K562 (cell line): ENCODE data around the gene SLC7A5. TPM values are rescaled to one million over a fixed set of nuclear protein-coding genes. Genes with fewer than 3 reads are reported as not detected.
A peak's percentile ranks its signal among the peaks of the same experiment; 100 is the strongest.
"Not testable (repeated sequence)": the region's sequence is repeated elsewhere in the genome, so short reads cannot be mapped to it uniquely, and the experiment has no call there.

Source experiments
- ATAC-seq: fragments of 200-7000 bp; cut with Tn5 transposase; 3 replicates; pipeline ENCODE4 v1.9.1; 2020; ENCODE audit warnings: moderate library complexity
- BruUV-seq: library from RNA; stranded (reverse); fragments of 400-500 nt; replicated peaks from 2 replicates; lab custom pipeline; 2021; lab: Mats Ljungman, UMichigan
- CTCF ChIA-PET: fragments of 300-600 bp; formaldehyde crosslinking; extraction: SDS; loops from one replicate; lab custom pipeline; 2021; ENCODE audit warnings: low intra/inter-chr PET ratio; lab: Yijun Ruan, JAX
- POLR2A ChIA-PET: fragments of 300-600, 350-650 bp; sonication (Branson Sonifier 250); formaldehyde crosslinking; extraction: SDS; loops from one replicate; lab custom pipeline; 2021; ENCODE audit warnings: antibody characterized with exemption, inconsistent platforms; lab: Yijun Ruan, JAX
- DNase-seq, 4 experiments: peaks; one replicate each; pipeline versions ENCODE4 v3.0.0 to v3.0.0-alpha.2; 2011 to 2018; ENCODE audit warnings: low spot score in 3 of 4, mixed read lengths in 3 of 4; ENCODE audit errors: extremely low read depth in 1 of 4
- FAIRE-seq: peaks from 2 replicates; lab custom pipeline; 2011; peaks lifted over from hg19 to GRCh38; lab: Jason Lieb, UNC
- H2AFZ ChIP-seq: 2 replicates; pipeline ENCODE4 v1.6.0; 2011; ENCODE audit warnings: low read depth, low read length, control low read depth, inconsistent platforms
- H3K27ac ChIP-seq: fragments of 200-600 bp; 3 replicates; pipeline ENCODE4 v1.8.0; 2011; ENCODE audit warnings: low read depth, mild to moderate bottlenecking, control low read depth, inconsistent platforms, low read length, moderate library complexity, mixed read lengths; ENCODE audit errors: extremely low read depth
- H3K27me3 ChIP-seq, 2 experiments: fragments of 300-600 bp in 1 of 2; 2 replicates in 1 of 2; 3 replicates in 1 of 2; pipeline versions ENCODE4 v1.6.0 to v1.8.0; 2011; ENCODE audit warnings: inconsistent platforms in 2 of 2, low read length in 2 of 2, mild to moderate bottlenecking in 1 of 2, mixed read lengths in 1 of 2, moderate library complexity in 1 of 2; ENCODE audit not compliant: control insufficient read depth in 2 of 2, insufficient read depth in 2 of 2
- H3K36me3 ChIP-seq: fragments of 300-600 bp; 3 replicates; pipeline ENCODE4 v1.8.0; 2011; ENCODE audit warnings: mild to moderate bottlenecking, low read length, inconsistent platforms; ENCODE audit not compliant: control insufficient read depth, insufficient read depth
- H3K4me1 ChIP-seq, 2 experiments: fragments of 200-600 bp in 1 of 2; replicated peaks in 1 of 2; 2 replicates in 1 of 2; 3 replicates in 1 of 2; pipeline versions ENCODE4 v1.5.1 to v1.8.0; 2011; ENCODE audit warnings: inconsistent platforms in 2 of 2, low read length in 2 of 2, mild to moderate bottlenecking in 1 of 2, mixed read lengths in 1 of 2, moderate library complexity in 1 of 2; ENCODE audit not compliant: control insufficient read depth in 2 of 2, insufficient read depth in 2 of 2
- H3K4me2 ChIP-seq: 2 replicates; pipeline ENCODE4 v1.6.1; 2011; ENCODE audit warnings: low read length, control low read depth, inconsistent platforms, mixed read lengths; ENCODE audit not compliant: insufficient read depth
- H3K4me3 ChIP-seq: fragments of 200-600 bp; sonication (generic), shearing (Covaris generic); 2 replicates; pipeline ENCODE4 v1.5.1; 2016; ENCODE audit warnings: control low read depth, inconsistent platforms
- H3K79me2 ChIP-seq: fragments of 200-600 bp; 3 replicates; pipeline ENCODE4 v1.8.0; 2011; ENCODE audit warnings: low read length, inconsistent platforms; ENCODE audit not compliant: control insufficient read depth, insufficient read depth
- H3K9ac ChIP-seq, 2 experiments: 2 replicates each; pipeline versions ENCODE4 v1.6.0 to v1.6.1; 2011; ENCODE audit warnings: low read depth in 2 of 2, low read length in 2 of 2, control low read depth in 1 of 2, inconsistent platforms in 1 of 2, mild to moderate bottlenecking in 1 of 2, mixed read lengths in 1 of 2; ENCODE audit not compliant: insufficient read depth in 1 of 2
- H3K9me1 ChIP-seq: one replicate; pipeline ENCODE4 v1.6.0; 2011; ENCODE audit warnings: inconsistent platforms, mild to moderate bottlenecking, low read length, moderate library complexity; ENCODE audit not compliant: control insufficient read depth, insufficient read depth
- H3K9me3 ChIP-seq: replicated peaks from 2 replicates; pipeline ENCODE4 v1.5.1; 2011; ENCODE audit warnings: low read depth, low read length, inconsistent platforms; ENCODE audit not compliant: control insufficient read depth, insufficient read depth
- H4K20me1 ChIP-seq: replicated peaks from 2 replicates; pipeline ENCODE4 v1.6.1; 2011; ENCODE audit warnings: low read length, inconsistent platforms, mixed read lengths; ENCODE audit not compliant: control insufficient read depth, insufficient read depth
- CBX3 ChIP-seq, 2 experiments: IDR thresholded peaks; 1 replicate in 1 of 2; 2 replicates in 1 of 2; pipeline ENCODE4 v1.6.1; 2012; ENCODE audit warnings: inconsistent platforms in 2 of 2, low read length in 2 of 2, borderline replicate concordance in 1 of 2, control low read depth in 1 of 2
- CBX5 ChIP-seq: IDR thresholded peaks from 2 replicates; pipeline ENCODE4 v1.6.1; 2014; ENCODE audit warnings: low read depth, borderline replicate concordance
- TRIM24 ChIP-seq, 2 experiments: fragments of 450-650 bp; IDR thresholded peaks; 2 replicates each; pipeline ENCODE4 v1.6.1; 2016
- TRIM28 ChIP-seq: fragments of 450-650 bp; IDR thresholded peaks from 2 replicates; pipeline ENCODE4 v1.6.1; 2017
- ZNF280A ChIP-seq: fragments of 450-650 bp; IDR thresholded peaks from 2 replicates; pipeline ENCODE4 v1.6.1; 2018; ENCODE audit warnings: mild to moderate bottlenecking, low read depth; ENCODE audit not compliant: partially characterized antibody
- ZNF561 ChIP-seq: fragments of 450-650 bp; formaldehyde crosslinking; conservative IDR thresholded peaks from 2 replicates; pipeline ENCODE4 v1.4.0; 2020; ENCODE audit warnings: mild to moderate bottlenecking, moderate library complexity
- WGBS: fragments of 100-300 bp; shearing (Covaris generic); methylation state at CpG from one replicate; pipeline ENCODE4 v1.1.6; 2016; ENCODE audit warnings: low coverage, mixed read lengths; ENCODE audit not compliant: insufficient coverage; ENCODE audit errors: missing lambda C conversion rate; 5-methylcytosine and 5-hydroxymethylcytosine counted together
- in situ Hi-C: fragments of 300-500 bp; cut with MboI; formaldehyde crosslinking; loops from 4 replicates; pipeline ENCODE4 v1.15.0; 2018; ENCODE audit warnings: inconsistent platforms, mixed read lengths
- intact Hi-C: fragments of 100-400 bp; cut with micrococcal nuclease; formaldehyde crosslinking; loops from 2 replicates; pipeline ENCODE4 v1.14.2; 2022
- polyA plus RNA-seq, 8 experiments: library from polyadenylated mRNA; depleted of rRNA in 4 of 8; stranded (reverse) in 5 of 8; unstranded in 3 of 8; fragments of >200 nt; fragmentation: Nextera tagmentation in 2 of 8; fragmentation: Illumina TruSeq in 1 of 8; extraction: Ambion mirVana in 2 of 8; extraction: Trizol in 1 of 8; gene quantifications; 2 replicates each; pipeline versions ENCODE4 v1.2.1 to v1.2.3, GENCODE V29; 2011 to 2014; ENCODE audit warnings: inconsistent platforms in 1 of 8, missing spikeins in 1 of 8
- total RNA-seq, 7 experiments: library from RNA; depleted of rRNA in 6 of 7; stranded (reverse); fragments of >200 nt in 6 of 7; fragmentation: Illumina TruSeq in 2 of 7; extraction: Trizol in 2 of 7; gene quantifications; 2 replicates each; pipeline versions ENCODE4 v1.2.1 to v1.2.3, GENCODE V29; 2011 to 2021; ENCODE audit warnings: low replicate concordance in 1 of 7

SLC7A5 gene
- total and polyA plus RNA-seq, 9 of the 15 experiments (the other 6 are each of a cell fraction or from before 2014, with no cell fraction given), result 1.9 to 220 (median 18.6) TPM

GRCh38 chr16:87817370-87817769, 51.9 kb downstream of the SLC7A5 start:
- CTCF ChIA-PET, intact Hi-C loops, FAIRE-seq, ATAC-seq, H2AFZ ChIP-seq, H3K9ac ChIP-seq, BruUV-seq, in situ Hi-C loops, H3K36me3 ChIP-seq, H3K4me3 ChIP-seq, H3K79me2 ChIP-seq, H3K9me3 ChIP-seq, H3K9me1 ChIP-seq, H4K20me1 ChIP-seq, H3K27ac ChIP-seq, H3K4me1 ChIP-seq, H3K4me2 ChIP-seq, DNase-seq: not testable (repeated sequence)
- 10% methylated on average over 7 of the region's 7 CpGs for WGBS
- TF ChIP-seq CBX5 (0 out of 2 replicates have a peak, but pooled peaks have one; percentile 69), CBX3 (IDR thresholded peaks at IDR 0.05; ENCODE audit: borderline replicate concordance in 1 of 2, low read length in 2 of 2) (peak in 1 of 2 experiments; percentile 92; a peak in 2 of 3 replicates), ZNF280A (peak; percentile 98), TRIM28 (peak; percentile 96), TRIM24 (IDR thresholded peaks at IDR 0.05) (peak in 1 of 2 experiments; percentile 38; a peak in 1 of 4 replicates), ZNF561 (CRISPR knock-in tag) (0 out of 2 replicates have a peak, but pooled peaks have one; percentile 55)
- POLR2A ChIA-PET, result interaction anchor here (1.2 to 2.4 kb wide), 3 partner anchors 11 to 14 kb away, joined by 3 to 18 read pairs (median 5); no protein-coding TSS in a partner anchor
- H3K27me3 ChIP-seq, result peaks cover 0 to 44% of the 10 kb centered on the region in 2 experiments; a peak in 2 of 5 replicates
